ENCODE results near the gene SECISBP2.

The SECISBP2 gene

GRCh38 chr9:89354471-89354870 is 36.2 kb downstream of the SECISBP2 start:
- TF ChIP-seq CTCF (IDR thresholded peaks at IDR 0.05; ENCODE audit: low read depth, low read length): no peak
- no peaks in the 10 kb centered on the region for H3K27me3 ChIP-seq
- peaks cover 83% of the 10 kb centered on the region for H3K36me3 ChIP-seq
- no peaks in the 10 kb centered on the region for H3K9me3 ChIP-seq
- peaks cover 12% of the 10 kb centered on the region for H3K4me1 ChIP-seq
- no peak for DNase-seq
- H3K4me3 ChIP-seq (ENCODE audit: low read depth, low read length): no peak overlapping the region

GRCh38 chr9:89356782-89357181 is 38.5 kb downstream of the SECISBP2 start:
- Histone ChIP-seq H3K4me3 (ENCODE audit: low read depth, low read length) (no peak overlapping the region), H3K27me3 (no peaks in the 10 kb centered on the region), H3K36me3 (peaks cover 72% of the 10 kb centered on the region), H3K4me1 (peaks cover 26% of the 10 kb centered on the region), H3K9me3 (no peaks in the 10 kb centered on the region)
- no peak for TF ChIP-seq CTCF (IDR thresholded peaks at IDR 0.05; ENCODE audit: low read depth, low read length)
- no peak for DNase-seq

- no peak overlapping the region for H3K4me3 ChIP-seq (ENCODE audit: low read depth, low read length)
- no peaks in the 10 kb centered on the region for H3K9me3 ChIP-seq
- H3K36me3 ChIP-seq: peaks cover 69% of the 10 kb centered on the region
- TF ChIP-seq CTCF (IDR thresholded peaks at IDR 0.05; ENCODE audit: low read depth, low read length): no peak
- H3K4me1 ChIP-seq: peaks cover 26% of the 10 kb centered on the region
- DNase-seq: no peak
- no peaks in the 10 kb centered on the region for H3K27me3 ChIP-seq
Observed at GRCh38 chr9:89357331-89358197, 39.3 kb downstream of the SECISBP2 start.

- DNase-seq: no peak
- Histone ChIP-seq H3K27me3 (no peaks in the 10 kb centered on the region), H3K9me3 (no peaks in the 10 kb centered on the region), H3K4me3 (ENCODE audit: low read depth, low read length) (no peak overlapping the region), H3K36me3 (peaks cover 62% of the 10 kb centered on the region), H3K4me1 (peaks cover 26% of the 10 kb centered on the region)
- no peak for TF ChIP-seq CTCF (IDR thresholded peaks at IDR 0.05; ENCODE audit: low read depth, low read length)
Observed at GRCh38 chr9:89358376-89358916, 40.1 kb downstream of the SECISBP2 start.

GRCh38 chr9:89358985-89359384 is 40.7 kb downstream of the SECISBP2 start:
- TF ChIP-seq CTCF (IDR thresholded peaks at IDR 0.05; ENCODE audit: low read depth, low read length): no peak
- no peaks in the 10 kb centered on the region for H3K9me3 ChIP-seq
- peak; percentile 70 for DNase-seq
- no peaks in the 10 kb centered on the region for H3K27me3 ChIP-seq
- no peak overlapping the region for H3K4me3 ChIP-seq (ENCODE audit: low read depth, low read length)
- H3K36me3 ChIP-seq: peaks cover 57% of the 10 kb centered on the region
- peaks cover 26% of the 10 kb centered on the region for H3K4me1 ChIP-seq

GRCh38 chr9:89359751-89360261 is 41.5 kb downstream of the SECISBP2 start:
- Histone ChIP-seq H3K36me3 (peaks cover 48% of the 10 kb centered on the region), H3K27me3 (no peaks in the 10 kb centered on the region), H3K4me3 (ENCODE audit: low read depth, low read length) (peak overlapping the region; percentile 10; the same call in 1 of the 2 replicates), H3K9me3 (no peaks in the 10 kb centered on the region), H3K4me1 (peaks cover 26% of the 10 kb centered on the region)
- no peak for TF ChIP-seq CTCF (IDR thresholded peaks at IDR 0.05; ENCODE audit: low read depth, low read length)
- peak; percentile 76 for DNase-seq

Data from BE2C (cell line).